C4-2B (cell line): Measurements from ENCODE around the gene PTPRM.

ENCODE experiments used
- H3K27ac ChIP-seq: fragments of 450-650 bp; 2 replicates; pipeline ENCODE4 v1.5.1; 2017
- ZFX ChIP-seq: fragments of 450-650 bp; IDR thresholded peaks from 2 replicates; pipeline ENCODE4 v1.6.1; 2017
- TF ChIP-seq, protein P1 (sequence below): fragments of 450-650 bp; conservative IDR thresholded peaks from 2 replicates; pipeline ENCODE4 v1.5.1; 2017; ENCODE audit warnings: mild to moderate bottlenecking

PTPRM gene

DNA sequence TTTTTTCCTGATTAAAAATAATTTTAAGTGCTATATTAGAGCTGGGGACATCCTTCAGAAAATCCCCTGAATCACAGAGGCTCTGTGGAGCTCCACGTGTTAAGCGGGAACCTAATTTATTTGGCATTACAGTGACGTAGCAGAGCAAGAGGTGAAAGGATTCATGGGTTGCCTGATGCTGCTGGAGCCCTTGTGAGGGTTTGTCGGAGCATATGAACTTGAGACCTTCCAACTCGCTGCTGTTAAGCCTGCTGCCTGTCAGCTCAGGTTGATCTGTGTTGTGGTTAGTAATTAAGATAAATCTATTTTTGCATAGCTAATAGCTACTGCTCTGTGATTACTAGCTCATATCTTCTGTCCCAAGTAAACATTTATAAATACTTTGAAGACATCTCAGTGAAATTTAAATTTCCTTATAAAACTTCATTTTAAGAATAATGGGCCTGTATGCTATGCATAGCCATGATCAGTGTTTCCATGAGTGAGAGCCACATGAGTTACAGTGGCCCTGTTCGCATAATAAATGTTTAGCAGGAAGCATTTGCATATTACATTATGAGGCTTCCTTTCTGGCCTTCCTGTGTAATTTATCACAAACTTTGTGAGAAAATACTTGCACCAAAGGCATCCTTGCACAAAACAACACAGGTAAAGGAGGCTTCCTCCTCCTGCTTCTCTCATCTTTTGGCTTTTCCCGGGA is 438.9 kb downstream of the PTPRM start:
- no peak overlapping the region for H3K27ac ChIP-seq

DNA sequence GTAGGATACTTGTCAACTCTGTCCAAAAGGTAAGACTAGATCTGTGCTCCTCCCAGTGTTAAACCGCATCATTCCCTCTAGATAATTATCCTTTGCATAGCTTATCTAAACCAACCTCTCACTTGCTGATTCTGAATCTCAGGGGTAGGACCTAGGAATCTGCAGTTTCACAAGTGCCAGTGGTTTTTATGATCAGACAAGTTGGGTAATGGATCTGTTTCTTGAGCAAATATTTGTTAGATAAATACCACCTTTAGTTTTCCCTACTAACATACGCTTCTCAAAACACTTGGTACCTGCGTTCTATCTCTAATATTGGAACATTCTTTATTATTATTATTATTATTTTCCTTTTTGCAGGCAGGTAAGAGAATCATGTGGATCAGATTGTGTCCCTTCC is 439.9 kb downstream of the PTPRM start:
- no peak overlapping the region for H3K27ac ChIP-seq
- TF ChIP-seq, protein P1, sequence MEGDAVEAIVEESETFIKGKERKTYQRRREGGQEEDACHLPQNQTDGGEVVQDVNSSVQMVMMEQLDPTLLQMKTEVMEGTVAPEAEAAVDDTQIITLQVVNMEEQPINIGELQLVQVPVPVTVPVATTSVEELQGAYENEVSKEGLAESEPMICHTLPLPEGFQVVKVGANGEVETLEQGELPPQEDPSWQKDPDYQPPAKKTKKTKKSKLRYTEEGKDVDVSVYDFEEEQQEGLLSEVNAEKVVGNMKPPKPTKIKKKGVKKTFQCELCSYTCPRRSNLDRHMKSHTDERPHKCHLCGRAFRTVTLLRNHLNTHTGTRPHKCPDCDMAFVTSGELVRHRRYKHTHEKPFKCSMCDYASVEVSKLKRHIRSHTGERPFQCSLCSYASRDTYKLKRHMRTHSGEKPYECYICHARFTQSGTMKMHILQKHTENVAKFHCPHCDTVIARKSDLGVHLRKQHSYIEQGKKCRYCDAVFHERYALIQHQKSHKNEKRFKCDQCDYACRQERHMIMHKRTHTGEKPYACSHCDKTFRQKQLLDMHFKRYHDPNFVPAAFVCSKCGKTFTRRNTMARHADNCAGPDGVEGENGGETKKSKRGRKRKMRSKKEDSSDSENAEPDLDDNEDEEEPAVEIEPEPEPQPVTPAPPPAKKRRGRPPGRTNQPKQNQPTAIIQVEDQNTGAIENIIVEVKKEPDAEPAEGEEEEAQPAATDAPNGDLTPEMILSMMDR, result no peak
- TF ChIP-seq ZFX, result no peak

More for the DNA sequence above, 438.9 kb downstream of the PTPRM start:
- TF ChIP-seq, protein P1, result no peak
- no peak for TF ChIP-seq ZFX

DNA sequence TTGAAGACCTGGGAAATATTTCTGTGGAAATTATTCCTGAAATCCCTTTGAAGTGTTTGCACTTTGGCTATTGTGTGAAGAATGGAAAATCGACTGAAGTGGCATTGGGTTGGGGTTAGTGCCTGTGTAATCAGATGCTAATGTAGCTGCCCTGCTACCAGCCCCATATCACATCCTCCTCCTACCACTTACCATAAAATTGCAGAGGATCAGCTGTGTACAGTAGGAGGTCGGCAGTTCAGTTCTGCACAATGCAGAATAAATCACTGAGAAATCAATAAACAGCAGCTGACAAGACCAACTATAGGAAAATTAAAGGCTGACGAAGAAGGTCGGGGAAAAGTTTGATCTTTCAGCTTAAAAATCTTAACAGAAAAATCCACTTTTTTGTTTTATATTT is 440.9 kb downstream of the PTPRM start:
- no peak for TF ChIP-seq ZFX
- TF ChIP-seq, protein P1, result no peak
- H3K27ac ChIP-seq, result no peak overlapping the region

DNA sequence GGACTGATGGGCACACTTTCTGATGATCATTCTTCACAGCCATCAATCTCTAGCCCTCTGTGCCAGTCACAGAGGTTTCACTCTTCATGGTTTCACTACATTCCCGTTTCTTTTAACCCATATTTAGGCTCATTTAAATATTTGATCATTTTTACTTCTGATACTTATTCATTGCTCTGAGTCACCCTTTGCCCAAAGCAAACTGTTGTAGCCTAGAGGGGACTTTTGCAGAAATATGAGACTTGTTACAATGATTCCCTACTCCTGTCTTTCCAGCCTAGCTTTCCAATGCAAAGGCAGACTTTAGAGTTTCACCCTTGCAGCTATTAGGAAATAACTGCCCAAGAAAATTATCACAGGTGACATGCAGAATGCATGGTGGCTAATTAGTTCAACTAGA is 444.2 kb downstream of the PTPRM start:
- TF ChIP-seq ZFX, result no peak
- TF ChIP-seq, protein P1, result no peak
- no peak overlapping the region for H3K27ac ChIP-seq

DNA sequence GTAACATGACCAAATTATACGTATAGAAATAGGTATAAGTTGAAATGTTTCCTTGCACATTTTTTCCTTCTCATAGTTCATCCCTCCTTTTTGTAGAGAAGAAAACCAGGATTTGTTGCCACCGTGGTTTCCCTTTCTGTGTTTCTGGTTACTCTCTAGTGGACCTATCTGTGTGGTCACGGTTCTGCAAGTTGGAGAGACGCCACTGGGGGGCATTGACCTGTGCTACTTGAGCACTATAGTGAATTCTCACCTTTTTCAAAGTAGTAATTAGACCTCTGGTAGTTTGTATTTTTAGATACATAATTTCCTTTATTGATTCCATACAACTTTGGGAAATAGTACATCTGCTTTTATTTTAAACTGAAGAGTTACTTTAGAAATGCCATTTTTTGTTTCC is 444.8 kb downstream of the PTPRM start:
- no peak for TF ChIP-seq ZFX
- TF ChIP-seq, protein P1, result peak; percentile 18
- no peak overlapping the region for H3K27ac ChIP-seq

DNA sequence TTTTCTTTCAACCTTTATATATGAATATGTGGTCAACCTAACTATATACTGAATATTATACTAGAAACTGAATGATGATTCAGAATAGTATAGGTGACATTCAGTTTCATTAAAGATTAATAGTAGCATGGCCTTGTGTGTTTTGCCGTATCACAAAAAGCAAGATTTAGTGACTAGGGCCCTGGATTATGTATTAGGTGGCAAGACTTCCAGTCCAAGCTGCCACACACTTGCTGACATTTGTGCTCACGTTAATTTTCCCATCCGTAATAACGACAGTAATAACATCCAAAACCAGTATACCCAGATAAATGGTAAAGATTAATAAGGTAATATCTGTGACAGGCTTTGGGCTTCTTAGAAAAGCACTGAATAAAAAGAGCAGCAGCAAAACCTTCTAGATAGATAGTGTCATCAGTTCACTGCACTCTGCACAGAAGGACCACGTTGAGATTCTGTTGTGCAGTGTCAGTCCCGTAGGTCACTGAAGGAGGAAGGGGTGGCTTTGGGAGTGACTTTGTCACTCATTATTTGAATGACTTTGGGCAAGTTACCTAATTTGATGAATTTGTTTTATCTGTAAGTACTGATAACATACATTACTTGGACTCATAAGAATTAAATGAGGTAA is 451.7 kb downstream of the PTPRM start:
- no peak for TF ChIP-seq ZFX
- TF ChIP-seq, protein P1, result no peak
- no peak overlapping the region for H3K27ac ChIP-seq

DNA sequence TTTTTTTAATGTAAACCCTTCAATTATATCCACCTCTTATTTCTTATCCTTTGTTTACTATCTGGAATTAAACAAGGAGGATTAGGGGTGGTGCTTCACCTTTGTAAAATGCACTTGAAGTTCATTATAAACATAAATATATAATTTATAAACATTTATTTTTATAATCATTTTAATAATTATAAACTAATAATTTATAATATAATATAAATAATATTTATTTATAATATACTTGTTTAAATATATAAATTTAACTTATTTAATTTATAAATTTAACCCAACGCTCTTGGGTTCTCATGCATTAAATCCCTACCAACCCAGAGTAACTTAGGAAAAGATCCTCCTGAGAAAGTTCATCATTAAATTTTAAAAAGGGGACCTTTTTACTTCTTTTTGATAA is 452.5 kb downstream of the PTPRM start:
- H3K27ac ChIP-seq, result no peak overlapping the region
- TF ChIP-seq, protein P1, result no peak
- no peak for TF ChIP-seq ZFX
